IMR-90 (cell line): Measurements from ENCODE around the gene APOBEC3B. TPM values are rescaled to one million over a fixed set of nuclear protein-coding genes. Genes with fewer than 3 reads are reported as not detected.
A peak's percentile ranks its signal among the peaks of the same experiment; 100 is the strongest.

Source experiments
- ATAC-seq: fragments of 200-7000 bp; cut with Tn5 transposase; 2 replicates; pipeline ENCODE4 v1.9.1; 2020; ENCODE audit warnings: low read depth, mild to moderate bottlenecking, moderate library complexity
- BruUV-seq: library from RNA; stranded (reverse); fragments of 400-500 nt; replicated peaks from 2 replicates; lab custom pipeline; 2021; lab: Mats Ljungman, UMichigan
- CTCF ChIA-PET: fragments of 300-600 bp; formaldehyde crosslinking; extraction: SDS; loops from one replicate; lab custom pipeline; 2021; ENCODE audit warnings: antibody characterized with exemption; lab: Yijun Ruan, JAX
- POLR2A ChIA-PET: fragments of 300-600 bp; sonication (Branson Sonifier 250); formaldehyde crosslinking; loops from one replicate; lab custom pipeline; 2022; ENCODE audit warnings: antibody characterized with exemption; ENCODE audit not compliant: unreplicated experiment; lab: Charles Lee
- DNase-seq: peaks from one replicate; pipeline ENCODE4 v3.0.0; 2013
- H2AFZ ChIP-seq: replicated peaks from 2 replicates; pipeline ENCODE3; 2013; ENCODE audit warnings: low read length, mild to moderate bottlenecking; ENCODE audit not compliant: poor library complexity
- H2AK5ac ChIP-seq: 2 replicates; pipeline ENCODE4 v1.6.1; 2013; ENCODE audit warnings: low read depth, low read length, inconsistent platforms
- H2AK9ac ChIP-seq: replicated peaks from 2 replicates; pipeline ENCODE3; 2013; ENCODE audit warnings: mild to moderate bottlenecking, low read depth, low read length, moderate library complexity; ENCODE audit not compliant: poor library complexity
- H2BK120ac ChIP-seq: 2 replicates; pipeline ENCODE4 v1.6.1; 2013; ENCODE audit warnings: low read depth, low read length, inconsistent platforms
- H2BK15ac ChIP-seq: 3 replicates; pipeline ENCODE4 v1.6.1; 2013; ENCODE audit warnings: low read depth, low read length, inconsistent platforms
- H2BK20ac ChIP-seq: 2 replicates; pipeline ENCODE4 v1.6.1; 2013; ENCODE audit warnings: low read depth, mild to moderate bottlenecking, inconsistent platforms, low read length, moderate library complexity
- H2BK5ac ChIP-seq: 2 replicates; pipeline ENCODE4 v1.6.1; 2013; ENCODE audit warnings: mild to moderate bottlenecking, low read depth, low read length, inconsistent platforms; ENCODE audit not compliant: poor library complexity, severe bottlenecking
- H3K14ac ChIP-seq: replicated peaks from 2 replicates; pipeline ENCODE4 v1.6.1; 2013; ENCODE audit warnings: low read depth, low read length, inconsistent platforms
- H3K18ac ChIP-seq: 2 replicates; pipeline ENCODE4 v1.6.1; 2013; ENCODE audit warnings: low read depth, low read length, control low read depth
- H3K23ac ChIP-seq: 2 replicates; pipeline ENCODE4 v1.6.1; 2013; ENCODE audit warnings: low read depth, low read length, inconsistent platforms
- H3K27ac ChIP-seq: 2 replicates; pipeline ENCODE4 v1.5.1; 2013; ENCODE audit warnings: mild to moderate bottlenecking, control low read depth, low read length; ENCODE audit not compliant: insufficient read depth
- H3K27me3 ChIP-seq: 2 replicates; pipeline ENCODE4 v1.6.1; 2013; ENCODE audit warnings: low read length; ENCODE audit not compliant: control insufficient read depth, insufficient read depth
- H3K36me3 ChIP-seq: 2 replicates; pipeline ENCODE4 v1.6.1; 2013; ENCODE audit warnings: low read length, mixed read lengths; ENCODE audit not compliant: control insufficient read depth, insufficient read depth
- H3K4ac ChIP-seq: 2 replicates; pipeline ENCODE4 v1.6.1; 2013; ENCODE audit warnings: low read depth, low read length, inconsistent platforms
- H3K4me1 ChIP-seq: 2 replicates; pipeline ENCODE4 v1.6.1; 2013; ENCODE audit warnings: low read length, mixed read lengths; ENCODE audit not compliant: control insufficient read depth, insufficient read depth
- H3K4me2 ChIP-seq: 2 replicates; pipeline ENCODE4 v1.6.1; 2013; ENCODE audit warnings: low read depth, mild to moderate bottlenecking, control low read depth, low read length, moderate library complexity
- H3K4me3 ChIP-seq: 2 replicates; pipeline ENCODE4 v1.5.1; 2013; ENCODE audit warnings: low read depth, mild to moderate bottlenecking, control low read depth, low read length, moderate library complexity; ENCODE audit not compliant: insufficient read depth
- H3K56ac ChIP-seq: 2 replicates; pipeline ENCODE4 v1.6.1; 2013; ENCODE audit warnings: low read length, inconsistent platforms; ENCODE audit not compliant: insufficient read depth; ENCODE audit errors: extremely low read depth
- H3K79me1 ChIP-seq, 2 experiments: 2 replicates each; pipeline ENCODE4 v1.6.1; 2013; ENCODE audit warnings: low read length in 2 of 2, inconsistent platforms in 1 of 2, low read depth in 1 of 2
- H3K9ac ChIP-seq: 2 replicates; pipeline ENCODE4 v1.6.1; 2013; ENCODE audit warnings: low read depth, low read length, control low read depth
- H3K9me1 ChIP-seq: 2 replicates; pipeline ENCODE4 v1.6.1; 2013; ENCODE audit warnings: low read length, inconsistent platforms; ENCODE audit not compliant: insufficient read depth
- H3K9me3 ChIP-seq: 2 replicates; pipeline ENCODE4 v1.6.1; 2013; ENCODE audit warnings: low read length; ENCODE audit not compliant: control insufficient read depth, insufficient read depth
- H4K20me1 ChIP-seq: 2 replicates; pipeline ENCODE4 v1.6.1; 2013; ENCODE audit warnings: low read length, inconsistent platforms; ENCODE audit not compliant: insufficient read depth
- H4K5ac ChIP-seq: 2 replicates; pipeline ENCODE4 v1.6.1; 2013; ENCODE audit warnings: mild to moderate bottlenecking, low read depth, low read length, control low read depth
- H4K8ac ChIP-seq, 2 experiments: 2 replicates each; pipeline ENCODE4 v1.6.1; 2013; ENCODE audit warnings: low read depth in 2 of 2, low read length in 2 of 2, control low read depth in 1 of 2, inconsistent platforms in 1 of 2
- H4K91ac ChIP-seq: 2 replicates; pipeline ENCODE4 v1.6.1; 2013; ENCODE audit warnings: low read depth, low read length, inconsistent platforms; ENCODE audit not compliant: insufficient read depth
- BHLHE40 ChIP-seq: fragments of 150-350 bp; IDR thresholded peaks from 2 replicates; pipeline ENCODE4 v1.6.1; 2016; ENCODE audit warnings: mild to moderate bottlenecking, low read depth, low read length
- CEBPB ChIP-seq: IDR thresholded peaks from 2 replicates; pipeline ENCODE4 v1.6.1; 2012; ENCODE audit warnings: low read depth, low read length, improper control_type of control experiment
- CHD1 ChIP-seq: IDR thresholded peaks from 2 replicates; pipeline ENCODE4 v1.6.1; 2012; ENCODE audit warnings: low read depth, low read length, improper control_type of control experiment
- CTCF ChIP-seq: conservative IDR thresholded peaks from 2 replicates; pipeline ENCODE4 v1.5.1; 2012; ENCODE audit warnings: mild to moderate bottlenecking, low read depth, low read length, improper control_type of control experiment
- ELK1 ChIP-seq: fragments of 150-350 bp; IDR thresholded peaks from 2 replicates; pipeline ENCODE4 v1.6.1; 2016; ENCODE audit warnings: low read depth, mild to moderate bottlenecking, low read length, moderate library complexity, borderline replicate concordance
- FOS ChIP-seq: fragments of 150-350 bp; IDR thresholded peaks from 2 replicates; pipeline ENCODE4 v1.6.1; 2016; ENCODE audit warnings: low read depth, low read length
- MAFK ChIP-seq: IDR thresholded peaks from 2 replicates; pipeline ENCODE4 v1.6.1; 2012; ENCODE audit warnings: low read depth, low read length, improper control_type of control experiment
- MAZ ChIP-seq: IDR thresholded peaks from 2 replicates; pipeline ENCODE4 v1.6.1; 2012; ENCODE audit warnings: low read depth, mild to moderate bottlenecking, low read length, improper control_type of control experiment, moderate library complexity, borderline replicate concordance
- MXI1 ChIP-seq: IDR thresholded peaks from 2 replicates; pipeline ENCODE4 v1.6.1; 2012; ENCODE audit warnings: low read depth, mild to moderate bottlenecking, low read length, moderate library complexity, borderline replicate concordance
- NFE2L2 ChIP-seq: fragments of 150-350 bp; IDR thresholded peaks from 2 replicates; pipeline ENCODE4 v1.6.1; 2016; ENCODE audit warnings: low read depth, mild to moderate bottlenecking, low read length
- POLR2A ChIP-seq: IDR thresholded peaks from 2 replicates; pipeline ENCODE4 v1.6.1; 2012; ENCODE audit warnings: mild to moderate bottlenecking, low read depth, low read length
- RAD21 ChIP-seq: IDR thresholded peaks from 2 replicates; pipeline ENCODE4 v1.6.1; 2012; ENCODE audit warnings: low read length, improper control_type of control experiment
- RCOR1 ChIP-seq: IDR thresholded peaks from 2 replicates; pipeline ENCODE4 v1.6.1; 2012; ENCODE audit warnings: mild to moderate bottlenecking, low read length, improper control_type of control experiment; ENCODE audit not compliant: insufficient replicate concordance
- RFX5 ChIP-seq: IDR thresholded peaks from 2 replicates; pipeline ENCODE4 v1.8.0; 2012; ENCODE audit warnings: low read depth, mild to moderate bottlenecking, low read length, moderate library complexity
- SMC3 ChIP-seq: fragments of 150-350 bp; IDR thresholded peaks from 2 replicates; pipeline ENCODE4 v1.6.1; 2016; ENCODE audit warnings: low read depth, mild to moderate bottlenecking, antibody characterized with exemption, low read length, moderate library complexity
- USF2 ChIP-seq: fragments of 150-350 bp; IDR thresholded peaks from 2 replicates; pipeline ENCODE4 v1.6.1; 2017; ENCODE audit warnings: mild to moderate bottlenecking, antibody characterized with exemption, low read length, low read depth
- WGBS, 2 experiments: methylation state at CpG; one replicate each; pipeline versions ENCODE4 v1.1.5 to v1.1.7; 2013; ENCODE audit warnings: missing lambda C conversion rate in 2 of 2; ENCODE audit not compliant: insufficient read length in 1 of 2; ENCODE audit errors: extremely low coverage in 2 of 2; 5-methylcytosine and 5-hydroxymethylcytosine counted together
- dilution Hi-C: fragments of 300-500 bp; cut with HindIII; formaldehyde crosslinking; loops from one replicate; pipeline ENCODE4 v1.14.3; 2018; ENCODE audit warnings: low sequenced_read_pairs; ENCODE audit not compliant: unreplicated experiment
- in situ Hi-C: fragments of 300-500 bp; cut with MboI; formaldehyde crosslinking; loops from 3 replicates; pipeline ENCODE4 v1.14.3; 2019; ENCODE audit warnings: low sequenced_read_pairs, inconsistent platforms, mixed read lengths
- intact Hi-C: fragments of 100-400 bp; cut with micrococcal nuclease; formaldehyde crosslinking; loops from 2 replicates; pipeline ENCODE4 v1.10.0; 2022
- polyA plus RNA-seq, 3 experiments: library from polyadenylated mRNA; depleted of rRNA; stranded (reverse); fragments of >200 nt; gene quantifications; 2 replicates each; pipeline ENCODE4 v1.2.3, GENCODE V29; 2012; ENCODE audit warnings: low replicate concordance in 1 of 3
- total RNA-seq: library from RNA; depleted of rRNA; stranded (reverse); fragments of >200 nt; gene quantifications from 2 replicates; pipeline ENCODE4 v1.2.3, GENCODE V29; 2012

Gene APOBEC3B
- total and polyA plus RNA-seq, 2 of the 4 experiments (the other 2 are of a cell fraction), result 17.6 to 34.2 TPM

GRCh38 chr22:39016592-39016991, 34.4 kb downstream of the APOBEC3B start:
- dilution Hi-C loops, result no loop called here
- no peak overlapping the region for H4K91ac ChIP-seq

More at GRCh38 chr22:39016592-39016991, 34.4 kb downstream of the APOBEC3B start:
- no peak for ATAC-seq
- Histone ChIP-seq H3K36me3 (peaks cover 8% of the 10 kb centered on the region; the same call in 1 of the 2 replicates), H3K4me2 (no peak overlapping the region), H2BK15ac (no peak overlapping the region), H3K79me1 (peaks cover 8 to 39% of the 10 kb centered on the region in 2 experiments), H2AK9ac (peak overlapping the region; percentile 65), H3K23ac (no peak overlapping the region), H3K9me3 (no peaks in the 10 kb centered on the region), H3K14ac (no peak overlapping the region), H3K4ac (no peak overlapping the region), H2BK120ac (no peak overlapping the region), H3K27ac (no peak overlapping the region), H3K4me1 (peaks cover 8% of the 10 kb centered on the region), H3K9ac (no peak overlapping the region), H3K27me3 (no peaks in the 10 kb centered on the region), H3K18ac (no peak overlapping the region), H4K5ac (no peak overlapping the region), H3K4me3 (no peak overlapping the region), H2AFZ (no peak overlapping the region), H2BK20ac (no peak overlapping the region), H4K8ac (0 out of 4 replicates have a peak overlapping the region, but pooled peaks of 1 of the 2 experiments have one; percentile 9), H2BK5ac (no peak overlapping the region), H4K20me1 (no peaks in the 10 kb centered on the region), H3K9me1 (peaks cover 9% of the 10 kb centered on the region), H3K56ac (no peak overlapping the region), H2AK5ac (no peak overlapping the region)
- TF ChIP-seq MXI1 (no peak), ELK1 (no peak), NFE2L2 (no peak), RAD21 (no peak), BHLHE40 (no peak), RCOR1 (no peak), FOS (no peak), RFX5 (no peak), POLR2A (no peak), CHD1 (no peak), SMC3 (no peak), CTCF (no peak), MAZ (no peak), MAFK (no peak), CEBPB (no peak), USF2 (no peak)
- WGBS, 2 experiments, result 100% methylated on average over 1 of the region's 13 CpGs; no CpG with 5 or more reads in 1 of the 2 experiments
- ChIA-PET POLR2A (no interaction called here), CTCF (no interaction called here)
- intact Hi-C loops, result no loop called here
- no TSS peak for BruUV-seq
- in situ Hi-C loops, result no loop called here
- no peak for DNase-seq
